ENCODE measurements around the gene CRYBG3.

Gene CRYBG3

GRCh38 chr3:97835761-97836160 lies 13.9 kb downstream of the CRYBG3 start:
- DNase-seq = no peak

- DNase-seq = no peak
These were observed 16.6 kb downstream of the CRYBG3 start for GRCh38 chr3:97838393-97838792.

DNA sequence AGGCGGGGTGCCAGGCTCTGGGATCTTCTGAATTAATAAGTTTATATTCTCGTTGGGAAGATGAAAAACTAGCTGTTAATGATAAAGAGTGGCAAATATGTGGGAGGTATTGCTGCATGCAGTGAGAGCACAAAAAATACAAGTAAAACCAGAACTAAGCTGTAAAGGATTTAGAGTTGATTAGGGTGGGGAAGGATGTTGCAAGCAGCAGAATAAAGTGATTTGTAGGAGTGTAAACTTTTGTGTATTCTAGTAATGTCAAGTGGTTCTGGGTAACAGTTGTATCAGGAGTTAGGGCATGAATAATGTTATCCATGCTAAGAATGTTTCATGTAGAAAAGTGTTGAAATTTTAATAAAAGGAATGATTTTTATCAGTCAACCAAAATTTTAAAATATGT lies 18.1 kb downstream of the CRYBG3 start:
- DNase-seq = no peak

- DNase-seq = no peak
These were observed 19.5 kb downstream of the CRYBG3 start for GRCh38 chr3:97841304-97841703.

GRCh38 chr3:97841956-97842355 lies 20.1 kb downstream of the CRYBG3 start:
- no peak for DNase-seq

GRCh38 chr3:97848779-97849178 lies 27.0 kb downstream of the CRYBG3 start:
- DNase-seq = no peak

DNA sequence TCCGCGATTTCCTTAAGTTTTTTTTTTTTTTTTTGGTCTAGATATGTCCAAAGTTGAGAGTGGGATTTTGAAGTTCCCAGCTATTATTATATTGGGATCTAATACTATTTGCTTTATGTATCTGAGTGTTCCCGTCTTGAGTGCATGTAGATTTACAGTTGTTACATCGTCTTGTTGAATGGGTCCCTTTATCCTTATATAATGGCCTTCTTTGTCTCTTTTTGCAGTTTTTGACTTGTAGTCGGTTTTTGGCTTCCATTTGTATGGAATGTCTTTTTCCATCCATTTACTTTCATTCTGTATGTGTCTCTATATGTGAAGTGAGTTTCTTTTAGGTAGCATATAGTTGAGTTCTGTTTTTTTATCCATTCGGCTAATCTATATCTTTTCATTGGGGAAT lies 35.6 kb downstream of the CRYBG3 start:
- no peak for DNase-seq

- DNase-seq = no peak
These were observed 38.6 kb downstream of the CRYBG3 start for GRCh38 chr3:97860364-97860763.

- no peak for DNase-seq
These were observed 40.8 kb downstream of the CRYBG3 start for GRCh38 chr3:97862582-97862981.

- no peak for DNase-seq
These were observed 41.2 kb downstream of the CRYBG3 start for GRCh38 chr3:97863031-97863430.

DNA sequence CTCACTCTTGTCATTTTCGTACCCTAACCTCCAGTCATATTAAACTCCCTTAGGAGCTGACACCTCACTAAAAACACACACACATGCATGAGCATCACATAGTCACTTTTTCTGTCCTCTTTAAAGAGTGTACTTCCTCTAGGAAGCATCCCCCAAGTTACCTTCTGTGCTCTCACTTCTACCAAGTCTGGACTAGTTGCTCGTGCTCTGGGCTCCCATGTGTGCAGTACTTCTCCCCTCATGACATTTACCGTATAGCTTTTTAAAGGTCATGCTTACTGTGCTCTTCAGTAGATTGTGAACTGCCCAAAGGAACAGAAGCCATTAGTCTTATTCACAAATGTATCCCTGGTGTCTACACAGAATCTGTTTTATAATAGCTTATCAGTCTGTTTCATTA lies 42.0 kb downstream of the CRYBG3 start:
- no peak for DNase-seq

- no peak for DNase-seq
These were observed 49.4 kb downstream of the CRYBG3 start for GRCh38 chr3:97871186-97871585.

DNA sequence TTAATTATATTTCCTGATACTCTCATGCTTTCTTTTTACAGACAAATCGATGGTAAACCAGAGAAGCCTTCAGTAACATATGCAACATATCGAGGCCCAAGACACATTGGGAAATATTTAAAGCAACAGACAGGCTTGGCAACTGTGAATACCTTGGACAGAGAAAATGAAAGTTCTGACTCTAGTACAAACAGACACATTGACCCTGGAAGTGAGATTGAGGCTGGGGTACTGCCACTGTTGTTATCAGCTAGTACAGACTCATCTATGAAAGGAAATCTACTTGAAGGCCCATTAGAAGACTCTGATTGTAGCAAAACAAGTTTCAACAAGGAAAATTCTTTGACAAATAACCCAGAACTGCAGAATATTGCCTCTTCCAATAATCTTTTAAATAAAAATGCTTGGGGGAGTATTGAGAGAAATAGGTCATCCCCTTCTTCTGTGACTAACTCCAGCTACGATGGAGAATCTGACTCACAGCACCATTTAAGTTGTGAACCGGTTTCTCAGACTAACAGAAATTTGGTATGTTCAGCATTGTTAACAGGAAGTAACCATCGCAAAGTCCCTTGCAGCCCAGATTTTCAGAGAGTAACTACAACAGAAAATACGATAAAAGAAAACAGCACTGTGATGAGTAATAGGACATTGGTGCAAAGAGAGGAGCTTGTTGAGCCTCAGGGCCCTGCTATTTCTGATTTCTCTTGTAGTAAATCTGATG lies 50.2 kb downstream of the CRYBG3 start:
- peak in 5 of 56 donors; percentile 0 to 12 (median 7) for DNase-seq

GRCh38 chr3:97872525-97873042 lies 50.8 kb downstream of the CRYBG3 start:
- DNase-seq = peak in 2 of 56 donors; percentile 1 to 25

GRCh38 chr3:97880267-97880666 lies 58.5 kb downstream of the CRYBG3 start:
- DNase-seq = no peak

GRCh38 chr3:97882975-97883598 lies 61.3 kb downstream of the CRYBG3 start:
- DNase-seq = no peak

- DNase-seq = no peak
These were observed 61.9 kb downstream of the CRYBG3 start for GRCh38 chr3:97883736-97884135.

DNA sequence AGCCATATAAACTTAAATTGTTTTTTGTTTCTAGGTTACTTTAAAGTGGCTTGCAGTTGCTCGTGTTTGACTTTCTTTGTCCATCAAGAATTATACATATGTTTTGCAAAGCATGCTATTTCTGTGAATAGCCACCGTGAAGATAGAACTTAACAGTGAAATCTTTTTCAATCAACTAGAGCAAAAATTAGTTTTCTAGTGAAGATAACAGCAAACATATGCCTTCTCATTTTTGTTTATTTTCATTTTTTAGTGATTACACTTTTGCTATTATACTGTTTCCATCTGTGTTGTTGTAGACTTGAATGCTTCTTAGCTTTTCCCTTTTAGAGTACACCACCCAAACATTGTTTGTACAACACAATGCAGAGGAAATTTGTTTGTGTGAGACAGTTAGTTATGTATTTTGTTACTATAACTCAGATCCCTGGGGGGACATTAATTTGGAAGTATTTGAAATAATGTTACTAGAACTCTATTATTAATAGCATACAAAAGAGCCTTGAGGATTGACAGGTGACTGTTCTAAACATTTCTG lies 62.8 kb downstream of the CRYBG3 start:
- no peak for DNase-seq

DNA sequence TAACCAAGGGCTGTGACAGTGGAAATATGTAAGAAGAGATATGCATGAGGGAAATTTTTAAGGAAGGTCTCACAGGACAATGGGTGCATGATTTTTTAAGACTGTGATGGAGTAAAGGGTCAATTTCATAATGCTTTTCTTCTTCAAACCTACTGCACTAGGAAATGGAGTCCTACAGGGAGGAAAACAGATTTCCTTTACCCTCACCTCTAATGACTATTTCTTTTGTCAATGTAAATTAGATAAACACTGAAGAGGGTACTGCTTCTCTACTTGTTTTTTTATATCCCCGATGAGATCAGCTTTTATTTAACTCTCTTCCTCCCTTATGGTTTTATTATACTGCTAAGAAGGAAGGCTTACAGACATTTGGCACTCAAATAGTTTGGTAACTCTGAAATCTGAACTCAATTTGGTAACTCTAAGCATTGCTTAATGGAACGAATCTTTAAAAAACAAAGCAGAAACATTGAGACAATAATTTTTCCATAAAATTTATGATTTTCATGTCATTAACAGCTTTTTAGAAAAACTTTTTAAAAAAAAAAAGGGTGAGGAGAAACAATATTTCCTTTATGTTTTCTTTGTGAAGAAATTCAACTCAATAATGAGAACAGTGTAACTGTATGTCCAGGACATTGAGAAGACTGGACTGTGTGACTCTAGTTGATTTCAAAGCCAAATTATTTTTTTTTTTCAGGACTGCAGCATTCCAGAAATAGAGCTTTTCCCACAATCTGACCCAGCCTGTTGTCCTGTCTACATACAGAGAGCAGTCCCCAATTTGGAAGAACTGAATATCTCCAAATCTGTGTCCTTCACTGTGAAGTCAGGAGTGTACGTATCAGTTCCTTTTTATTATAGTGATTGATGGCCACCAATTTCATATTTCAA lies 64.4 kb downstream of the CRYBG3 start:
- DNase-seq = no peak

DNA sequence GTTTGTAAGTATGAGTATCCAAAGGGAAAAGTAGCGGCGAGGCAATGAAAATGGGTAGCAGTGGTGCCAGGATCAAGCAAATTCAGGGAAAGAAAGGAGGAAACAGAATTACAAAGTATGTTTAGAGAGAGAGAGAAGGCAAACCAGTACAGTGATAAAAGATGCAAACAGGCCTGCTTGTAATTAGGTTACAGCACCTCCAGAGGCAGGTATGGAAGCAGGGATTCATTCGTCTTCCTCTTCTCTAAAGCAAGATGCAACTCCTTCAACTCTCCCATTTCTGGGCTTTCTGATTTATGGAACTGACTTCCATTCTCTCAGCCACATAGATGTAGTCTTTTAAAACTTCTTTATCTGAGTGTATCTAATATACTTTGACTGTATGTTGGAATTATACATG lies 68.0 kb downstream of the CRYBG3 start:
- DNase-seq = no peak

- no peak for DNase-seq
These were observed 71.0 kb downstream of the CRYBG3 start for GRCh38 chr3:97892852-97893251.

- no peak for DNase-seq
These were observed 73.4 kb downstream of the CRYBG3 start for GRCh38 chr3:97895216-97895615.

All from amygdala (tissue), 56 donors.